GM18526 (cell line): ENCODE measurements around the gene TRAFD1.

Experiments
- POLR2A ChIP-seq: IDR thresholded peaks from 3 replicates; pipeline ENCODE4 v1.6.1; 2011; ENCODE audit not compliant: insufficient read length; ENCODE audit errors: extremely low read depth

Gene TRAFD1

GRCh38 chr12:112198120-112198733, 72.9 kb downstream of the TRAFD1 start:
- TF ChIP-seq POLR2A: no peak

GRCh38 chr12:112199136-112199535, 73.8 kb downstream of the TRAFD1 start:
- no peak for TF ChIP-seq POLR2A
